BE2C (cell line): ENCODE results near the gene HMGN3.

Source experiments
- DNase-seq: peaks from one replicate; pipeline ENCODE4 v3.0.0-alpha.2; 2020
- H3K27me3 ChIP-seq: fragments of 250-450 bp; sonication (Bioruptor Pico); 2 replicates; pipeline ENCODE4 v1.5.1; 2020; ENCODE audit warnings: mild to moderate bottlenecking
- H3K36me3 ChIP-seq: fragments of 250-450 bp; sonication (Bioruptor Pico); 2 replicates; pipeline ENCODE4 v1.5.1; 2020; ENCODE audit warnings: mild to moderate bottlenecking
- H3K4me1 ChIP-seq: fragments of 250-450 bp; sonication (Bioruptor Pico); 2 replicates; pipeline ENCODE4 v1.5.1; 2020
- H3K4me3 ChIP-seq: 2 replicates; pipeline ENCODE4 v1.5.1; 2011; ENCODE audit warnings: low read depth, low read length
- H3K9me3 ChIP-seq: fragments of 250-450 bp; sonication (Bioruptor Pico); 2 replicates; pipeline ENCODE4 v1.5.1; 2020
- CTCF ChIP-seq: IDR thresholded peaks from 2 replicates; pipeline ENCODE4 v1.5.1; 2012; ENCODE audit warnings: mild to moderate bottlenecking, low read depth, low read length

The HMGN3 gene

DNA sequence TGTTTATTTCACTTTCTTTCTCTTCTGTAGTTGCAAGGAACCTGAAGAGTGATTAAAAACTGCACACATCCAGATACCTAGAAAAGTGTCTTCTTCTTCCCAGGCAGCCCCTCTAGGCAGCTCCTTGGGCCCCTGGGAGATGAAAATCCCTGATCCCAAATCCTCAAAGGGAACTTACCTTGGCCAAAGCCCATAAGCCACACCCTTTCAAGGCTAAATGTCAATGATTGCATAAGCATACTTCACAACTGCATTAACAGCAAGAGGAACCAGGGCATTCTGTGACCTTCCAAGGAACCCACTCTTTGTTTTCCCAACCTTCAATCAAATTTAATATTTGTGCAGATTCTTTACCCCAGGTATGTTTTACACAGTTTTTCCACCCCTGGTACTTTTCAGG lies 4.4 kb upstream of the HMGN3 start:
- H3K36me3 ChIP-seq = no peaks in the 10 kb centered on the region
- DNase-seq = no peak
- no peak overlapping the region for H3K4me3 ChIP-seq

DNA sequence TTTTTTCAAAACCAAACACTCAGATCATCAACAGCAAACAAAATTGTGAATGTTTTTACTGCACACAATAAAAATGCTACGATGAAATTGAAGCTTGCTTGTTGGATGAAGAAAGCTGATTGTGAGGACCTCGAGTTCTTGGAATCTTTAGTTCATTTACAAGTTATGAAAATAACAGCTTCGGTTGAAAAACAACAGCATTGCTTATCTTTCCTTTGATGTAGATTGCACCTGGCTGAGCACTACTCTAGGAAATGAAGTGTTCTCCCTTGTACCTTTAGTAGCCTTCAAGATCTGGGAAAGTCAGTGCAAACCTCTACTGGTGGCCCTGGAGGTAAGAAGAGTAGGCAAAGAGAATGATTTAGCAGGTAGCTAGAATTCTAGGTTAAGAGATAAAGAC lies 2.2 kb upstream of the HMGN3 start:
- TF ChIP-seq CTCF = no peak
- H3K9me3 ChIP-seq = no peaks in the 10 kb centered on the region
- DNase-seq = no peak
- no peaks in the 10 kb centered on the region for H3K36me3 ChIP-seq
- H3K4me1 ChIP-seq = no peaks in the 10 kb centered on the region
- no peak overlapping the region for H3K4me3 ChIP-seq
- H3K27me3 ChIP-seq = no peaks in the 10 kb centered on the region

More for the DNA sequence above, 4.4 kb upstream of the HMGN3 start:
- no peak for TF ChIP-seq CTCF
- H3K4me1 ChIP-seq = no peaks in the 10 kb centered on the region
- no peaks in the 10 kb centered on the region for H3K9me3 ChIP-seq
- no peaks in the 10 kb centered on the region for H3K27me3 ChIP-seq

DNA sequence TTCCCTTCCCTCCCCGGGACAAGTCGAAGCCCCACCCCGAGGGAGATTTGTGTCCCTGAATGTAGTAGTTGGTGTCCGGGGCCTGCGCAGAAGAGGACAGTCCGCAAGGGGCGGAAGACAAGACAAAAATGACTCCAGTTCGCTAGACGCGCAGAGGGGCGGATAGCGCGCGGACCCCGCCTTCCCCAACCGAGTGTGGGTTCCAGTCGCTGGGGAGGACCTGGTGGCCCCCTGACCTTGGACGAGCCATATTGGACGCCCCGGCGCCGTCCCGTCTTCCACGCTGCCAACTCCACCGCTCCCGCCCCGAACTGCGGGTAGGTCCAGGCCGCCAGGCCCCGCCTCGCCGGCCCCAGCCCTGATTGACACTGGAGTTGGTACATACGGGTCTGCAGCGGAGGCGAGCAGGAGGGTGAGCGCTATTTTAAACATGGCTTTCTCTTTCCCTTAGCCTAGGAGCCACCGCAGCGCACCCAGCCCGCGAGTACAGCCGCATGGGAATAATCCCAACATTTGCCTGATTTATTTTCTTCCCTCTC lies 802 bp downstream of the HMGN3 start:
- peak; percentile 38 for TF ChIP-seq CTCF
- peak; percentile 89 for DNase-seq
- Histone ChIP-seq H3K27me3 (no peaks in the 10 kb centered on the region), H3K4me3 (peak overlapping the region; percentile 93), H3K36me3 (no peaks in the 10 kb centered on the region), H3K9me3 (no peaks in the 10 kb centered on the region), H3K4me1 (no peaks in the 10 kb centered on the region)

- H3K4me1 ChIP-seq = no peaks in the 10 kb centered on the region
- no peaks in the 10 kb centered on the region for H3K9me3 ChIP-seq
- peak overlapping the region; percentile 93 for H3K4me3 ChIP-seq
- no peaks in the 10 kb centered on the region for H3K36me3 ChIP-seq
- TF ChIP-seq CTCF = no peak
- no peaks in the 10 kb centered on the region for H3K27me3 ChIP-seq
- DNase-seq = no peak
Measured at GRCh38 chr6:79232696-79233462, 1.6 kb downstream of the HMGN3 start.

GRCh38 chr6:79231666-79232065 lies 2.8 kb downstream of the HMGN3 start:
- no peaks in the 10 kb centered on the region for H3K36me3 ChIP-seq
- no peaks in the 10 kb centered on the region for H3K4me1 ChIP-seq
- H3K9me3 ChIP-seq = no peaks in the 10 kb centered on the region
- H3K4me3 ChIP-seq = no peak overlapping the region
- DNase-seq = no peak
- no peak for TF ChIP-seq CTCF
- H3K27me3 ChIP-seq = no peaks in the 10 kb centered on the region

GRCh38 chr6:79231101-79231500 lies 3.4 kb downstream of the HMGN3 start:
- no peak for DNase-seq
- Histone ChIP-seq H3K4me1 (no peaks in the 10 kb centered on the region), H3K36me3 (no peaks in the 10 kb centered on the region), H3K9me3 (no peaks in the 10 kb centered on the region), H3K4me3 (no peak overlapping the region), H3K27me3 (no peaks in the 10 kb centered on the region)
- no peak for TF ChIP-seq CTCF
